Measurements from ENCODE around the gene UBE2B. TPM values are rescaled to one million over a fixed set of nuclear protein-coding genes. Genes with fewer than 3 reads are reported as not detected.
A peak's percentile ranks its signal among the peaks of the same experiment; 100 is the strongest.

Gene UBE2B
- total RNA-seq, 1 experiment from 2014 or later = 39.7 TPM

GRCh38 chr5:134374232-134374631, 2.9 kb downstream of the UBE2B start:
- H3K27me3 Mint-ChIP-seq (ENCODE audit: low read depth) = peaks cover 4% of the 10 kb centered on the region; the same call in 1 of the 2 replicates
- peaks cover 21% of the 10 kb centered on the region for H3K4me1 Mint-ChIP-seq
- POLR2A ChIA-PET = interaction anchor here (1.3 kb wide), 1 partner anchor 15 kb away, joined by 3 read pairs; no protein-coding TSS in a partner anchor
- TF ChIP-seq MAX (CRISPR knock-in tag; IDR thresholded peaks at IDR 0.05) = no peak
- TF ChIP-seq NR1H2 (CRISPR knock-in tag; IDR thresholded peaks at IDR 0.05) = no peak
- TF ChIP-seq ZNF232 (CRISPR knock-in tag; IDR thresholded peaks at IDR 0.05) = no peak
- TF ChIP-seq MYBL2 (CRISPR knock-in tag; IDR thresholded peaks at IDR 0.05) = no peak
- TF ChIP-seq CDX4 (CRISPR knock-in tag; IDR thresholded peaks at IDR 0.05; ENCODE audit: borderline replicate concordance) = no peak
- no peak for TF ChIP-seq MXD4 (CRISPR knock-in tag; IDR thresholded peaks at IDR 0.05; ENCODE audit: borderline replicate concordance)
- no peak for TF ChIP-seq E2F4 (CRISPR knock-in tag; IDR thresholded peaks at IDR 0.05; ENCODE audit: borderline replicate concordance, low read depth)
- TF ChIP-seq MLX (CRISPR knock-in tag; IDR thresholded peaks at IDR 0.05) = no peak
- no peak for TF ChIP-seq TEAD1 (CRISPR knock-in tag; IDR thresholded peaks at IDR 0.05)
- TF ChIP-seq OVOL2 (CRISPR knock-in tag; IDR thresholded peaks at IDR 0.05; ENCODE audit: borderline replicate concordance) = no peak
- TF ChIP-seq, protein P1, sequence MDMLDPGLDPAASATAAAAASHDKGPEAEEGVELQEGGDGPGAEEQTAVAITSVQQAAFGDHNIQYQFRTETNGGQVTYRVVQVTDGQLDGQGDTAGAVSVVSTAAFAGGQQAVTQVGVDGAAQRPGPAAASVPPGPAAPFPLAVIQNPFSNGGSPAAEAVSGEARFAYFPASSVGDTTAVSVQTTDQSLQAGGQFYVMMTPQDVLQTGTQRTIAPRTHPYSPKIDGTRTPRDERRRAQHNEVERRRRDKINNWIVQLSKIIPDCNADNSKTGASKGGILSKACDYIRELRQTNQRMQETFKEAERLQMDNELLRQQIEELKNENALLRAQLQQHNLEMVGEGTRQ (CRISPR knock-in tag; IDR thresholded peaks at IDR 0.05) = no peak
- TF ChIP-seq NR3C1 (CRISPR knock-in tag; conservative IDR thresholded peaks at IDR 0.05; ENCODE audit: low read depth) = no peak
- TF ChIP-seq, protein P2, sequence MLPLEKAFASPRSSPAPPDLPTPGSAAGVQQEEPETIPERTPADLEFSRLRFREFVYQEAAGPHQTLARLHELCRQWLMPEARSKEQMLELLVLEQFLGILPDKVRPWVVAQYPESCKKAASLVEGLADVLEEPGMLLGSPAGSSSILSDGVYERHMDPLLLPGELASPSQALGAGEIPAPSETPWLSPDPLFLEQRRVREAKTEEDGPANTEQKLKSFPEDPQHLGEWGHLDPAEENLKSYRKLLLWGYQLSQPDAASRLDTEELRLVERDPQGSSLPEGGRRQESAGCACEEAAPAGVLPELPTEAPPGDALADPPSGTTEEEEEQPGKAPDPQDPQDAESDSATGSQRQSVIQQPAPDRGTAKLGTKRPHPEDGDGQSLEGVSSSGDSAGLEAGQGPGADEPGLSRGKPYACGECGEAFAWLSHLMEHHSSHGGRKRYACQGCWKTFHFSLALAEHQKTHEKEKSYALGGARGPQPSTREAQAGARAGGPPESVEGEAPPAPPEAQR (CRISPR knock-in tag; IDR thresholded peaks at IDR 0.05) = no peak
- no peak for TF ChIP-seq NR2C2 (CRISPR knock-in tag; IDR thresholded peaks at IDR 0.05)
- TF ChIP-seq, protein P3, sequence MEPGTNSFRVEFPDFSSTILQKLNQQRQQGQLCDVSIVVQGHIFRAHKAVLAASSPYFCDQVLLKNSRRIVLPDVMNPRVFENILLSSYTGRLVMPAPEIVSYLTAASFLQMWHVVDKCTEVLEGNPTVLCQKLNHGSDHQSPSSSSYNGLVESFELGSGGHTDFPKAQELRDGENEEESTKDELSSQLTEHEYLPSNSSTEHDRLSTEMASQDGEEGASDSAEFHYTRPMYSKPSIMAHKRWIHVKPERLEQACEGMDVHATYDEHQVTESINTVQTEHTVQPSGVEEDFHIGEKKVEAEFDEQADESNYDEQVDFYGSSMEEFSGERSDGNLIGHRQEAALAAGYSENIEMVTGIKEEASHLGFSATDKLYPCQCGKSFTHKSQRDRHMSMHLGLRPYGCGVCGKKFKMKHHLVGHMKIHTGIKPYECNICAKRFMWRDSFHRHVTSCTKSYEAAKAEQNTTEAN (CRISPR knock-in tag; IDR thresholded peaks at IDR 0.05) = no peak
- TF ChIP-seq KAT7 (CRISPR knock-in tag; IDR thresholded peaks at IDR 0.05; ENCODE audit: borderline replicate concordance) = no peak
- TF ChIP-seq ZNF512 (CRISPR knock-in tag; IDR thresholded peaks at IDR 0.05; ENCODE audit: borderline replicate concordance) = no peak
- TF ChIP-seq PRDM15 (CRISPR knock-in tag; IDR thresholded peaks at IDR 0.05) = no peak
- TF ChIP-seq AFF4 (CRISPR knock-in tag; IDR thresholded peaks at IDR 0.05; ENCODE audit: borderline replicate concordance) = no peak
- no peak for TF ChIP-seq ZNF263 (CRISPR knock-in tag; IDR thresholded peaks at IDR 0.05; ENCODE audit: low read depth)
- no peak overlapping the region for H3K4me3 Mint-ChIP-seq
- no peak for ATAC-seq
- peaks cover 21% of the 10 kb centered on the region for H3K36me3 Mint-ChIP-seq
- H3K9me3 Mint-ChIP-seq = no peaks in the 10 kb centered on the region
- DNase-seq (ENCODE audit: low spot score) = no peak
- CTCF ChIA-PET = interaction anchor here (1.1 to 1.2 kb wide), 2 partner anchors 37 to 213 kb away, joined by 3 read pairs; partner anchors contain the start of gene CDKN2AIPNL
- peak overlapping the region; percentile 63; the same call in 1 of the 2 replicates for H3K27ac Mint-ChIP-seq
